HG03097 (cell line): ENCODE measurements around the gene DHODH.
"Not testable (repeated sequence)": the region's sequence is repeated elsewhere in the genome, so short reads cannot be mapped to it uniquely, and the experiment has no call there.

Experiments
- ATAC-seq: cut with Tn5 transposase; IDR thresholded peaks from one replicate; pipeline ENCODE4 v1.9.1; 2021; ENCODE audit not compliant: unreplicated experiment, low FRiP score

DHODH gene

GRCh38 chr16:72008424-72009216, at the start of gene DHODH:
TSS of gene DHODH (plus strand) at chr16:72008744. CDS start at chr16:72008765, 21 bp downstream.
- ATAC-seq, result peak; percentile 99

GRCh38 chr16:71961066-71962039, 47.2 kb upstream of the DHODH start:
- peak; percentile 74 for ATAC-seq

- no peak for ATAC-seq
Observed at GRCh38 chr16:71963125-71963875, 45.2 kb upstream of the DHODH start.

- ATAC-seq, result no peak
Observed at GRCh38 chr16:71965223-71965622, 43.3 kb upstream of the DHODH start.

- no peak for ATAC-seq
Observed at GRCh38 chr16:71966932-71967331, 41.6 kb upstream of the DHODH start.

GRCh38 chr16:71969353-71969752, 39.2 kb upstream of the DHODH start:
- ATAC-seq, result no peak

GRCh38 chr16:71971571-71971970, 37.0 kb upstream of the DHODH start:
- ATAC-seq, result no peak

GRCh38 chr16:71972356-71972755, 36.2 kb upstream of the DHODH start:
- ATAC-seq, result no peak

- ATAC-seq, result no peak
Observed at GRCh38 chr16:71973001-71973400, 35.5 kb upstream of the DHODH start.

GRCh38 chr16:71974068-71974818, 34.3 kb upstream of the DHODH start:
- no peak for ATAC-seq

- ATAC-seq, result no peak
Observed at GRCh38 chr16:71985262-71985974, 23.1 kb upstream of the DHODH start.

- no peak for ATAC-seq
Observed at GRCh38 chr16:71986131-71986530, 22.4 kb upstream of the DHODH start.

- ATAC-seq, result no peak
Observed at GRCh38 chr16:71995038-71995437, 13.5 kb upstream of the DHODH start.

GRCh38 chr16:71997578-71997977, 11.0 kb upstream of the DHODH start:
- not testable (repeated sequence) for ATAC-seq

GRCh38 chr16:72001180-72001874, 7.2 kb upstream of the DHODH start:
- no peak for ATAC-seq

GRCh38 chr16:72002619-72003018, 5.9 kb upstream of the DHODH start:
- ATAC-seq, result no peak

GRCh38 chr16:72008065-72008423, 500 bp upstream of the DHODH start:
- ATAC-seq, result not testable (repeated sequence)

- no peak for ATAC-seq
Observed at GRCh38 chr16:72009779-72010178, 1.2 kb downstream of the DHODH start.

- no peak for ATAC-seq
Observed at GRCh38 chr16:72012607-72013006, 4.1 kb downstream of the DHODH start.
